HG03571 (cell line): Measurements from ENCODE around the gene RCL1.
"Not testable (repeated sequence)": the region's sequence is repeated elsewhere in the genome, so short reads cannot be mapped to it uniquely, and the experiment has no call there.

Experiments
- ATAC-seq: cut with Tn5 transposase; IDR thresholded peaks from one replicate; pipeline ENCODE4 v1.9.1; 2021; ENCODE audit not compliant: unreplicated experiment

Gene RCL1

GRCh38 chr9:4781408-4781807, 11.3 kb upstream of the RCL1 start:
- no peak for ATAC-seq

- not testable (repeated sequence) for ATAC-seq
Measured at GRCh38 chr9:4783191-4783590, 9.6 kb upstream of the RCL1 start.

GRCh38 chr9:4784403-4784802, 8.3 kb upstream of the RCL1 start:
- no peak for ATAC-seq

GRCh38 chr9:4786599-4786998, 6.1 kb upstream of the RCL1 start:
- no peak for ATAC-seq

- no peak for ATAC-seq
Measured at GRCh38 chr9:4787876-4788275, 4.9 kb upstream of the RCL1 start.

DNA sequence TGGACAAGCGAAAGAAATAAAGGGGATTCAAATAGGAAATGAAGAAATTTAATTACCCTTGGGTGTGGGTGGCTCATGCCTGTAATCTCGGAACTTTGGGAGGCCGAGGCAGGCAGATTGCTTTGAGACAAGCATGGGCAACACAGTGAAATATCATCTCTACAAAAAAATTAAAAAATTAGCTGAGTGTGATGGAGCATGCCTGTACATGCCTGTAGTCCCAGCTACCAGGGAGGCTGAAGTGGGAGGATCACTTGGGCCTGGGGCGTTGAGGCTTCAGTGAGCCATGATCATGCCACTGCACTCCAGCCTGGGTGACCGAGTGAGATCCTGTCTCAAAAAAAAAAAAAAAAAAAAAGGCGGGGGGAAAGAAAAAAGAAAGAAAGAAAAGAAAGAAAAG, 4.0 kb upstream of the RCL1 start:
- ATAC-seq, result no peak

DNA sequence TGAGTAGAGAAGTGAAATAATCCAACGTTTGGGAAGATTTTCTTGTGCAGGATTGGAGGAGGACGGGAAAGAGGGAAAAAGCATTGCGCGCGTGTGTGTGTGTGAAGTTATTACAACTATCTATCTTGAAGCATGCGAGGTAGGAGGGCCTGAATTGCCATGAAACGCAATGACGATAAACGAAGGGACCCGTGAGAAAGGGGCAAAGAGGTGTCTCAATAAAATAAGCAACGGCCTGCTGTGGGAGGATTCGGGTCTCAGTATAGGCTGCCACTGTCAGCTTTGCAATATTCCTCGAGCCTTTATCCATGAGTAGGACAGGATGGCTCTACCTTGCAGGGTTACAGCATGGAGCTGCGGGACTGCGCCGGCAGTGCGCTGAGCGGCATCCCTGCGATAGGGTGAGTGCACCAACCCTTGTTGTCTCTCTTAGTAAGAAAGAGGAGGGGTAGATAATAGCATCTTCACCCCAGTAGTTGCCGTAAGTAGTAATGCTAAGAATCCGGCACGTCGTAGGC, 631 bp upstream of the RCL1 start:
- ATAC-seq, result no peak

- ATAC-seq, result no peak
Measured at GRCh38 chr9:4793459-4794395, 983 bp downstream of the RCL1 start.

GRCh38 chr9:4794691-4795090, 1.9 kb downstream of the RCL1 start:
- ATAC-seq, result no peak

GRCh38 chr9:4795108-4795507, 2.4 kb downstream of the RCL1 start:
- not testable (repeated sequence) for ATAC-seq

GRCh38 chr9:4796530-4796929, 3.8 kb downstream of the RCL1 start:
- no peak for ATAC-seq

DNA sequence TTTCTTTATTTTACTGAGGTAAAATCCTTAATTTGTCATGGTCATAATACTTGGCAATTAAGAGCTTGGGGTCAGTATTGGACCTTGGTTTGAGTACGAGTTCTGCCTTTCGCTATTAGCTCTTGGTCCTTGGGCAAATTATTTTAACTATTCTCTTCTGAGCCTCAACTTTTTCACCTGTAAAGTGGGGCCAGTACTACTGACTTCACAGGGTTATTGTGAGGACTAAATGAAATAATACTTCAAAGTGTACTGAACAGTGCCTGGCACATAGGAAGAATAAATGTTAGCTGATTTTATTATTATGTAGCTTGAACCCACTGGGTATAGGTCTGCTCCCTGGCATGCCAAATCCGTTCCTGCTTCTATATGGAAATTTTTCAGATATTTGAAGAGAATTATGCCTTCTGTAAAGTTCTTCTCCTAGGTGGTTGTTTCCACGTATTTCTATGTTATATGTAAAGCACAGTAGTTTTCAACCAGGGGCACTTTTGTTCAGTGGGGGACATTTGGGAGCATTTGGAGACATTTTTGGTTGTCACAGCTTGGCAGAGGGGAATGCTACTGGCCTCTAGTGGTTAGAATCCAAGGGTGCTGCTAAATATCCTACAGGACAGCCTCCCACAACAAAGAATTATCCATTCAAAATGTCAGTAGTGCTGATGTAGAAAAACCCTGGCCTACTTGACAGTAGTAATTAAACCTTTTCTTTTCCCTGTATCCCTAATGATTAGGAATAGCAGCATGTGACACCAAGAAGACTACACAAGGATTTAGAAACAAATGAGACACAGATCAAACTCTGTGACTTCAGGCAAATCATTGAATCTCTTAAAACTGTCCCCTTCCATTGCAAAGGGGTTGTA, 4.5 kb downstream of the RCL1 start:
- no peak for ATAC-seq

DNA sequence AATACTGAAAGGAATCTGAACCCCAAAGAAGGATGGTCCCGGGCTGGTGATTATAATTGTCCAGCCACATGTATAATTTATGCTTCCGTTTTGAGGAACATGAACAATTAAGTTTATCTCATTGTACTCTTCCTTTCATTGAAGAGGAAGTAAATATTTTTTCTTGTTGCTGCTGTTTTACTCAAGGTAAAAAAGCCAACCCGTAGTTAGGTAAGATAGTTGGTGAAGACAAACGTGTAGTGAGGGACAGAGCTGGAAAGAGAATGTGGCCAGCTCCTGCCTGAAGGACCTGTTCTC, 5.1 kb downstream of the RCL1 start:
- ATAC-seq, result no peak

GRCh38 chr9:4798281-4799032, 5.7 kb downstream of the RCL1 start:
- no peak for ATAC-seq

DNA sequence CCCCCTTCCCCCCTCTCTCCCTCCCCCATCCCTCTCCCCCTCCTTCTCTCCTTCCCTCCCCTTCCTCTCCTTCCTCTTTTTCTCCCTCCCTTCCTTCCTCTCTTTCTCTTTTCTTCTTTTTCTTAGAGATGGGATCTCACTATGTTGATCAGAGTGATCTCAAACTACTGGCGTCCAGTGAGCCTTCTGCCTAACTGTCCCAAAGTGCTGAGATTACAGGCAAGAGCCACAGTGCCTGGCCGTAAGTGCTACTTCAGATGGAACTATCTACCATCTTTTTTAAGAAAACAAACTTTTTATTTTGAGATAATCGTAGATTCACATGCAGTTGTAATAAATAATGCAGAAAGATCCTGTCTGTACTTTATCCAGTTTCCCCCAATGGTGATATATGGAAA, 6.3 kb downstream of the RCL1 start:
- no peak for ATAC-seq

DNA sequence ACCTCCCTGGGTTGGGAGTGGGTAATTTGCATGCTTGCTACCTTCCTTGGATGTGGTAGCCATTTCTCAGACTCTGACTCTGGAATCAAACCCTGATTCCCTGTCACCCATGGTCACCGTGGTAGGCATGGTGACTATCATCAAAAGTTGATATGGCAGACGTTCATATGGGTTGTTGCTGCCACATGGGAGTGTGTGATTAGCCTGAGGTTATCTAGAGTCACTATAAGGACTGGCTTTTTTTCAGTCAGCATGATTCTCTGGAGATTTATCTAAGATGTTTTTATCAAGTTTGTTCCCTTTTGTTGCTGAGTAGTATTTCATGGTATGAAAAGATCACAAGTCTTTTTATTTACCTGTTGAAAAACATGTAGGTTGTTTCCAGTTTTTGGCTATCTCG, 7.0 kb downstream of the RCL1 start:
- no peak for ATAC-seq

DNA sequence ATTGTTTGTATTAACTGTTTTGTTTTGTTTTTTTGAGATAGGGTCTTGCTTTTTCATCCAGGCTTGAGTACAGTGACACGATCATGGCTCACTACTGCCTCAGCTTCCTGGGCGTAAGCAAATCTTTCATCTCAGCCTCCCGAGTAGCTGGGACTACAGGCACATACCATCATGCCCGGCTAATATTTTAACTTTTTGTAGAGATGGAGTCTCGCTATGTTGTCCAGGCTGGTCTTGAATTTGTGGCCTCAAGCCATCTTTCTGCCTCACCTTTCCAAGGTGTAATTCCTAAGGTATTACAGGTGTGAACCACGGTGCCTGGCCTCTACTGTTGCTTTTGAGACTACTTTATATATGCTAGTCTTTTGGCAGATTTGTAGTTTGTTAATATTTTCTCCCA, 8.4 kb downstream of the RCL1 start:
- no peak for ATAC-seq

DNA sequence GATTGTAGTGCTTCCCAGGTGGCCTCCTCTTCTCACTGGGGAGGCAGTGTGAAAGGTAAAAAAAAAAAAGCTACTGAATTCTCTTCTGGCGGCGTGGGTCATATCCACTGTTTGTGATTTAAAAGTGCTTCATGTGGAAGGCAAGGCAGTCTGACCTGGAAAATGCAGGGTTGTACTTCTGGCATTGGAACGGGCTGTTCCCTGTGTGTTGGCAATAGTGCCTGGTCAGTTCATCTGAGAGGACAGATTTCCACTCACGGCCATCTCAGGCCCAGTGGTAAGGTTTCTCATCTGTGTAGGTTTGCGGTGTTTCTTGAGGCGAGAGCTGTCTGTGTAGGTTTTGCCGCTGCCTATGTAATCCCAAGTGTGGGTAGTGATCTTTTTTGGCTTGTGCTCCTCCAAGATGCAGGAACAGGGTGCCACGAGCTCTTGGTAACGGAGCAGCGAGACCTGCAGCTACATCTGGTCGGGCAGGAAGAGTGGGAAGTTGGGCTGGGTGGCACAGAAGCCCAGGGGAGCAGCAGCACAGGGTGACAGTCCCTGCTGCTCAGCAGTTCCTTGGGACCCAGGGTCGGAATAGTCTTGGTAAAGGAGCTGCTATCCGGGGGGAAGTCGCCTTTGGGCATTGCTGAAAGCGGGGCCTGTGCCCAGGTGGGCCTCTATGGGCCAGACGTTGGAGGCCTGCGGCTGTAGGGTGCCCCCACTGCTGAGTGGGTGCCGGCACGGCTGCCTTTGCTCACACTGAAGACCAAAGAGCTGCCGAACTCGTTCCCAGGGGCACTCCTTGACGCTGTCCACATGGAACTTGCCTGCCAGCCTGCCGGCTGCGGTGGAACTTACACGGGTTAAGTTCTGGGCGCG, 11.2 kb downstream of the RCL1 start:
- no peak for ATAC-seq

DNA sequence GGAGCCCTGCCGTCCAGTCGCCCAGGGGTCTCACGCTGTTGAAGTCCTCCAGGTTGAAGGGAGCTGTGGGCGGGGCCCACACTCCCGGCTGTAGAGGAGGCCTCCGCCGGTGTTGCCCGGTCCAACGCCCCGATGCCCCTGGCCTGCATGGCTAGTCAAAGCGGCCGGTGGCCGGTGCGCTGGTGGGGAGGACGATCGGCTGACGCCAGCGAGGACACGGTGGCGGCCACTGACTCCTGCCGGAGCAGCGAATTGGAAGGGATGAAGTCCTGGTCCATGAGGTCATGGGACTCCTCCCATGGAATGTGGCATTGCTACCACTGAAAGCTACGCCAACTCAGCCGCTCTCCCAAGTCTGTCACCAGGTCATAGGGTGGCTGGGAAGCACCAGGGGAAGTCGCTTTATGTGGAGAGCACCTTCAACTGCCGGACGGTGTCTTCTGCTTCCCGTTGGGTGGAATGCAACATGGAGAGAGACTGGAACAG, 11.8 kb downstream of the RCL1 start:
- no peak for ATAC-seq
